GM13977 (cell line): ENCODE measurements around the gene NOS3.
"Not testable (repeated sequence)": the region's sequence is repeated elsewhere in the genome, so short reads cannot be mapped to it uniquely, and the experiment has no call there.

Source experiments
- DNase-seq: peaks from one replicate; pipeline ENCODE4 v3.0.0; 2012; ENCODE audit warnings: low spot score
- in situ Hi-C: fragments of 300-500 bp; cut with MboI; formaldehyde crosslinking; loops from one replicate; pipeline ENCODE4 v1.12.0; 2022; ENCODE audit warnings: low sequenced_read_pairs, low pct_unique_long_range_greater_than_20kb, mixed read lengths, inconsistent platforms; ENCODE audit not compliant: unreplicated experiment
- TF ChIP-seq, protein P1 (sequence below): IDR thresholded peaks from 2 replicates; pipeline ENCODE4 v1.5.1; 2012; ENCODE audit warnings: mild to moderate bottlenecking, control low read depth; ENCODE audit not compliant: insufficient read depth; ENCODE audit errors: extremely low read depth, missing control alignments

NOS3 gene

GRCh38 chr7:151011097-151011409 lies 20.2 kb downstream of the NOS3 start:
- no peak for DNase-seq
- TF ChIP-seq, protein P1, sequence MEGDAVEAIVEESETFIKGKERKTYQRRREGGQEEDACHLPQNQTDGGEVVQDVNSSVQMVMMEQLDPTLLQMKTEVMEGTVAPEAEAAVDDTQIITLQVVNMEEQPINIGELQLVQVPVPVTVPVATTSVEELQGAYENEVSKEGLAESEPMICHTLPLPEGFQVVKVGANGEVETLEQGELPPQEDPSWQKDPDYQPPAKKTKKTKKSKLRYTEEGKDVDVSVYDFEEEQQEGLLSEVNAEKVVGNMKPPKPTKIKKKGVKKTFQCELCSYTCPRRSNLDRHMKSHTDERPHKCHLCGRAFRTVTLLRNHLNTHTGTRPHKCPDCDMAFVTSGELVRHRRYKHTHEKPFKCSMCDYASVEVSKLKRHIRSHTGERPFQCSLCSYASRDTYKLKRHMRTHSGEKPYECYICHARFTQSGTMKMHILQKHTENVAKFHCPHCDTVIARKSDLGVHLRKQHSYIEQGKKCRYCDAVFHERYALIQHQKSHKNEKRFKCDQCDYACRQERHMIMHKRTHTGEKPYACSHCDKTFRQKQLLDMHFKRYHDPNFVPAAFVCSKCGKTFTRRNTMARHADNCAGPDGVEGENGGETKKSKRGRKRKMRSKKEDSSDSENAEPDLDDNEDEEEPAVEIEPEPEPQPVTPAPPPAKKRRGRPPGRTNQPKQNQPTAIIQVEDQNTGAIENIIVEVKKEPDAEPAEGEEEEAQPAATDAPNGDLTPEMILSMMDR = no peak
- in situ Hi-C loops = no loop called here

DNA sequence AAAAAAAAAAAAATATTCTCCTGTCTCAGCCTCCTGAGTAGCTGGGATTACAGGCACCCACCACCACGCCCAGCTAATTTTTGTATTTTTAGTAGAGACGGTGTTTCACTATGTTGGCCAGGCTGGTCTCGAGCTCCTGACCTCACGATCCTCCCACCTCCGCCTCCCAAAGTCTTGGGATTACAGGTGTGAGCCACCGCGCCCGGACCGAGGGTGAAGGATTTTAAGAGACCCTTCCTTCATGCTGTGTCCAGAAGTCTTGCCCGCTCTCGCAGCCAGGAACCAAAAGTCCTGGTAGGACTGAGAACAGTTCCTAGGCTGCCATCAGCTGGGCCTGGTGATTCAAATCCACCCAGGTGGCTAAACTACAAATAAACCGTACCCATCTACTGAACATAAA lies 20.8 kb downstream of the NOS3 start:
- in situ Hi-C loops, DNase-seq: not testable (repeated sequence)

- DNase-seq = no peak
- in situ Hi-C loops = no loop called here
- TF ChIP-seq, protein P1 = no peak
These were observed 21.3 kb downstream of the NOS3 start for GRCh38 chr7:151012031-151012692.

- DNase-seq = no peak
- in situ Hi-C loops = no loop called here
- TF ChIP-seq, protein P1 = peak; percentile 30
These were observed 22.1 kb downstream of the NOS3 start for GRCh38 chr7:151012911-151013347.

DNA sequence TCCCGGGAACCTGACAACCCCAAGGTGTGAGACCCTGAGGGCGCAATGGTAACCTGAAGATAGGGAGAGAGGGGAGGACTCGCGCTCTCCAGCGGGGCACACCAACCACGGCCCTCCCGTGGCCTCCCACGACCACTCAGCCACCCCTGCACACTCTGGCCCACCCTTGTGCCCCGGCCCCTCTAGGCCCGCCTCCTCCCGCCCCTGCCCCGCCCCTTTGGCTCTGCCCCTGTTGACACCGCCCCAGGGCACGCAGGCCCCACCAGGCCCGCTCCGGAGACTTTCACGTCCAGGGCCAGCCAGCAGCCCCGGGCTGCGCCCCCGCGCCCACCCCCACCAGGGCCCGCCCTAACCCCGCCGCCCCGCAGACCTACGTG lies 22.5 kb downstream of the NOS3 start:
- TF ChIP-seq, protein P1 = no peak
- DNase-seq = peak; percentile 54
- in situ Hi-C loops = no loop called here

- DNase-seq = peak; percentile 87
- in situ Hi-C loops = no loop called here
- TF ChIP-seq, protein P1 = peak; percentile 4
These were observed 23.1 kb downstream of the NOS3 start for GRCh38 chr7:151013733-151014497.

DNA sequence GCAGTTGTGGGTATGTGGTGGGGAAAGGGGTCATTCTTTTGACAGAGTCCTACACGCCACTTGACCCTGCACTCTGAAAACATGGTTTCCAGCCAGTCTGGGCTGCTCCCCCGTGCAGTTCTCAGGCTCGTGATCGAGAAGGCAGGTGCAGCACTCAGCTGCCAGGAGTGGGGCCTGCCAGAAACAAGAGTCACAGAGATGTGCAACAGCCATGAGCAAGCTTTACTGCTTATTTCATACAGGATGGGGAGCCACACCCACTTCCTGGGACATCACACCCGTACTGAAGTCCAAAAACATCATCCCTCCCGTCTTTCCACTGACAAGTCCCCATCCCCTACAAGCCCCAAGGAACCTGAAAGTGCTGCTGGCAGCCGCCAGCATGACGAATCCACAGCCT lies 24.1 kb downstream of the NOS3 start:
- TF ChIP-seq, protein P1 = no peak
- in situ Hi-C loops = no loop called here

More for the DNA sequence above, 24.1 kb downstream of the NOS3 start:
- no peak for DNase-seq
